ENCODE results near the gene SEPTIN10.

DNA sequence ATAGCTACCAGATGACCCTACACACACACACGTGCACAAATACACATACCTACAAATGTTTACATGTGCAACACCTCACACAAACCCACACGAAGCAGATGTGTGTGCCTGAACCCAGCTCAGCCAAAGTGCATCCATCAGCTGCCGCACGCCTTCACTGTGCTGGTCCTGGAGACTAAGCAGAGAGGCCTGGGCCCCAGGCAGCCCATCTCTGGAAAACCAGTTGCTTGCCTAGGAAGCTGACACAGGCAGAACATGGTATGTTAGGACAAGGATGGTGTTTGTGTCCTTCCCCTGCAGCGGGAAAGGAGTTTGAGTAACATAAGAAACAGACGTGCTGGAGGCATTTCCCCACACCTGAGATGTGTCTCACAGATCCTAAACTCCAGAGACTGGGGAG is 86.7 kb downstream of the SEPTIN10 start:
- TF ChIP-seq, protein P1, sequence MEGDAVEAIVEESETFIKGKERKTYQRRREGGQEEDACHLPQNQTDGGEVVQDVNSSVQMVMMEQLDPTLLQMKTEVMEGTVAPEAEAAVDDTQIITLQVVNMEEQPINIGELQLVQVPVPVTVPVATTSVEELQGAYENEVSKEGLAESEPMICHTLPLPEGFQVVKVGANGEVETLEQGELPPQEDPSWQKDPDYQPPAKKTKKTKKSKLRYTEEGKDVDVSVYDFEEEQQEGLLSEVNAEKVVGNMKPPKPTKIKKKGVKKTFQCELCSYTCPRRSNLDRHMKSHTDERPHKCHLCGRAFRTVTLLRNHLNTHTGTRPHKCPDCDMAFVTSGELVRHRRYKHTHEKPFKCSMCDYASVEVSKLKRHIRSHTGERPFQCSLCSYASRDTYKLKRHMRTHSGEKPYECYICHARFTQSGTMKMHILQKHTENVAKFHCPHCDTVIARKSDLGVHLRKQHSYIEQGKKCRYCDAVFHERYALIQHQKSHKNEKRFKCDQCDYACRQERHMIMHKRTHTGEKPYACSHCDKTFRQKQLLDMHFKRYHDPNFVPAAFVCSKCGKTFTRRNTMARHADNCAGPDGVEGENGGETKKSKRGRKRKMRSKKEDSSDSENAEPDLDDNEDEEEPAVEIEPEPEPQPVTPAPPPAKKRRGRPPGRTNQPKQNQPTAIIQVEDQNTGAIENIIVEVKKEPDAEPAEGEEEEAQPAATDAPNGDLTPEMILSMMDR (IDR thresholded peaks at IDR 0.05) = no peak
- no peak for TF ChIP-seq POLR2A (IDR thresholded peaks at IDR 0.05)
